GM23248 (cell line): ENCODE results near the gene ATG5.

ENCODE experiments used
- EZH2 ChIP-seq: fragments of 200-600 bp; sonication (generic); IDR thresholded peaks from 2 replicates; pipeline ENCODE4 v1.6.1; 2018; ENCODE audit warnings: antibody characterized with exemption, mild to moderate bottlenecking; ENCODE audit not compliant: insufficient read depth, poor library complexity, severe bottlenecking
- EZH2phosphoT487 ChIP-seq: fragments of 200-600 bp; sonication (generic); IDR thresholded peaks from 2 replicates; pipeline ENCODE4 v1.6.1; 2018; ENCODE audit warnings: antibody characterized with exemption, moderate library complexity, mild to moderate bottlenecking, low read depth; ENCODE audit not compliant: insufficient read depth

- TF ChIP-seq EZH2phosphoT487 (no peak), EZH2 (no peak)
Observed at GRCh38 chr6:106136845-106137244, 188.7 kb downstream of the ATG5 start.
